Lung (tissue), 12 donors: Measurements from ENCODE around the gene ELFN1. TPM values are rescaled to one million over a fixed set of nuclear protein-coding genes. Genes with fewer than 3 reads are reported as not detected.

Experiments used
- ATAC-seq: fragments of 200-7000 bp; cut with Tn5 transposase; one replicate; pipeline ENCODE4 v1.9.1; 2020; ENCODE audit warnings: moderate number of reproducible peaks; ENCODE audit not compliant: insufficient read depth, low FRiP score
- DNase-seq, 3 donors: peaks; one replicate each; pipeline ENCODE4 v3.0.0-alpha.2; 2013 to 2017
- H3K27ac ChIP-seq, 2 donors: one replicate each; pipeline ENCODE4 v1.5.1; 2013; ENCODE audit warnings: mild to moderate bottlenecking in 2 of 2, moderate library complexity in 2 of 2, control low read depth in 1 of 2, inconsistent platforms in 1 of 2, low read depth in 1 of 2, low read length in 1 of 2
- H3K27me3 ChIP-seq, 3 donors: one replicate each; pipeline ENCODE4 v1.5.1; 2013; ENCODE audit warnings: low read length in 2 of 3; ENCODE audit not compliant: control insufficient read depth in 3 of 3, insufficient read depth in 3 of 3
- H3K36me3 ChIP-seq, 4 donors: one replicate each; pipeline ENCODE4 v1.5.1; 2013; ENCODE audit warnings: low read length in 4 of 4, mild to moderate bottlenecking in 1 of 4, moderate library complexity in 1 of 4; ENCODE audit not compliant: control insufficient read depth in 4 of 4, insufficient read depth in 4 of 4
- H3K4me1 ChIP-seq, 5 donors: one replicate each; pipeline ENCODE4 v1.5.1; 2013; ENCODE audit warnings: low read length in 5 of 5, mild to moderate bottlenecking in 2 of 5, moderate library complexity in 1 of 5; ENCODE audit not compliant: control insufficient read depth in 5 of 5, insufficient read depth in 5 of 5
- H3K4me3 ChIP-seq: one replicate; pipeline ENCODE4 v1.5.1; 2013; ENCODE audit warnings: mild to moderate bottlenecking, control low read depth, moderate library complexity
- H3K9ac ChIP-seq, 2 donors: one replicate each; pipeline ENCODE4 v1.5.1; 2013; ENCODE audit warnings: low read length in 2 of 2, control low read depth in 1 of 2; ENCODE audit not compliant: insufficient read depth in 1 of 2
- H3K9me3 ChIP-seq, 4 donors: one replicate each; pipeline ENCODE4 v1.5.1; 2013; ENCODE audit warnings: low read length in 3 of 4, mild to moderate bottlenecking in 1 of 4, moderate library complexity in 1 of 4; ENCODE audit not compliant: control insufficient read depth in 4 of 4, insufficient read depth in 3 of 4
- CTCF ChIP-seq: IDR thresholded peaks from 2 replicates; pipeline ENCODE4 v1.5.1; 2012; ENCODE audit warnings: mild to moderate bottlenecking; ENCODE audit errors: control extremely low read depth, extremely low read depth
- WGBS, 2 donors: extraction: QIAGEN DNeasy Blood & Tissue Kit; methylation state at CpG; one replicate each; pipeline ENCODE4 v1.1.7; 2013; 5-methylcytosine and 5-hydroxymethylcytosine counted together
- polyA plus RNA-seq, 2 donors: library from polyadenylated mRNA; stranded (reverse); fragments of 200-250 nt; gene quantifications; one replicate each; pipeline ENCODE4 v1.2.1, GENCODE V29; 2013
- total RNA-seq, 2 donors: library from RNA; depleted of rRNA in 1 of 2; stranded (reverse); fragments of >200 nt in 1 of 2; gene quantifications; one replicate each; pipeline ENCODE4 v1.2.1, GENCODE V29; 2014 to 2021
- donor health status: control.
- donor health status: control.
- donor health status: Bipolar disorder and iron deficiency.
- donor health status: healthy.
- donor health status: DM: yes; HTN: yes; CAD: no.

Gene ELFN1
- total and polyA plus RNA-seq, 4 donors = 0.43 to 1.4 (median 1.0) TPM

GRCh38 chr7:1729773-1730172, 59.7 kb downstream of the ELFN1 start:
- Histone ChIP-seq H3K36me3 (peaks cover 0 to 6% (median 0%) of the 10 kb centered on the region in 4 donors), H3K9ac (no peak overlapping the region), H3K27me3 (peaks cover 0 to 7% (median 0%) of the 10 kb centered on the region in 3 donors), H3K27ac (no peak overlapping the region), H3K4me1 (peaks cover 0 to 8% (median 0%) of the 10 kb centered on the region in 5 donors), H3K4me3 (no peak overlapping the region), H3K9me3 (peaks cover 0 to 22% (median 3%) of the 10 kb centered on the region in 4 donors)
- WGBS, 2 donors = 78 to 93% methylated on average over 16 of the region's 16 CpGs
- ATAC-seq (no peak), DNase-seq (no peak)
- no peak for TF ChIP-seq CTCF

DNA sequence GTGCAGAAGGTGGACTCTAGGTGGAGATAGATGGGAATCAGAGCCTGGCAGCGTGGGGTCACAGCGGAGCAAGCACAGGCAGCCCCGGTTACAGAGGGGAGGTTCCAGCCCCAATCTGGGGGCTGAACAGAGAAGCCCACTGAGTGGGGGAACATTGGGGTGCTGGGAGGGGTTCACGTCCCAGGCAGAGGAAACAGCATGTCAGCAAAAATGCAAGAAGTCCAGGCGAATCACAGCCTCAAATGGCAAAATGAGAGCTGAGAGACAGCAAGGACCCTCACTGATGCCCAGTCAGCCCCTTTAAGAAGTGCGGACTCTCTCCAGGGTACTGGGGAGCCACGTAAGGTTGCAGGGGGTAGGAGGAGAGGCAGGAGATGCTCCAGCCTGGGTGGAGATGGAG, 62.0 kb downstream of the ELFN1 start:
- H3K9ac ChIP-seq = no peak overlapping the region
- 88 to 89% methylated on average over 7 of the region's 7 CpGs for WGBS, 2 donors
- peaks cover 0 to 22% (median 3%) of the 10 kb centered on the region in 4 donors for H3K9me3 ChIP-seq
- no peaks in the 10 kb centered on the region for H3K4me1 ChIP-seq
- H3K27me3 ChIP-seq = peaks cover 0 to 4% (median 0%) of the 10 kb centered on the region in 3 donors
- H3K27ac ChIP-seq = no peak overlapping the region
- no peak overlapping the region for H3K4me3 ChIP-seq
- no peak for DNase-seq
- peaks cover 0 to 6% (median 0%) of the 10 kb centered on the region in 4 donors for H3K36me3 ChIP-seq
- no peak for TF ChIP-seq CTCF
- no peak for ATAC-seq

DNA sequence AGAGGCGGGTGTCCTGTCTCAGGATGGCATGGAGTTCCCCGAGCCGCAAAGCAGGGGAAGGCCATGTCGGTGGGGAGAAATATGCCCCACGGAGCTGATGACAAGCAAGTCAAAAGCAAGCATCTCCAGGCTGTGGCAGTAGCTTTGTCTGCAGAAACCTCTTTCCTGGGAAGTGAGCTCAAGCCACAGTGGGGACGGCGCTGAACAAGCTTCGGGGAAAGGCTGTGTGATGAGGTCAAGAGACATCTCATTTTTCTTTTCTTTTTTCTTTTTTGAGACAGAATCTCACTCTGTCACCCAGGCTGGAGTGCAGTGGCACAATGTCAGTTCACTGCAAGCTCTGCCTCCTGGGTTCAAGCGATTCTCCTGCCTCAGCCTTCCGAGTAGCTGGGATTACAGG, 62.6 kb downstream of the ELFN1 start:
- H3K9me3 ChIP-seq = peaks cover 0 to 18% (median 3%) of the 10 kb centered on the region in 4 donors
- ATAC-seq (no peak), DNase-seq (no peak)
- no peaks in the 10 kb centered on the region for H3K4me1 ChIP-seq
- no peak for TF ChIP-seq CTCF
- 77 to 84% methylated on average over 10 of the region's 10 CpGs for WGBS, 2 donors
- no peak overlapping the region for H3K27ac ChIP-seq
- peaks cover 0 to 4% (median 0%) of the 10 kb centered on the region in 3 donors for H3K27me3 ChIP-seq
- H3K9ac ChIP-seq = no peak overlapping the region
- no peak overlapping the region for H3K4me3 ChIP-seq
- peaks cover 0 to 6% (median 0%) of the 10 kb centered on the region in 4 donors for H3K36me3 ChIP-seq
